GM19240 (cell line): ENCODE data around the gene FECH.
A peak's percentile ranks its signal among the peaks of the same experiment; 100 is the strongest.

Experiments
- DNase-seq: peaks from one replicate; pipeline ENCODE4 v3.0.0; 2011; ENCODE audit warnings: low spot score; ENCODE audit not compliant: insufficient read length

The FECH gene

DNA sequence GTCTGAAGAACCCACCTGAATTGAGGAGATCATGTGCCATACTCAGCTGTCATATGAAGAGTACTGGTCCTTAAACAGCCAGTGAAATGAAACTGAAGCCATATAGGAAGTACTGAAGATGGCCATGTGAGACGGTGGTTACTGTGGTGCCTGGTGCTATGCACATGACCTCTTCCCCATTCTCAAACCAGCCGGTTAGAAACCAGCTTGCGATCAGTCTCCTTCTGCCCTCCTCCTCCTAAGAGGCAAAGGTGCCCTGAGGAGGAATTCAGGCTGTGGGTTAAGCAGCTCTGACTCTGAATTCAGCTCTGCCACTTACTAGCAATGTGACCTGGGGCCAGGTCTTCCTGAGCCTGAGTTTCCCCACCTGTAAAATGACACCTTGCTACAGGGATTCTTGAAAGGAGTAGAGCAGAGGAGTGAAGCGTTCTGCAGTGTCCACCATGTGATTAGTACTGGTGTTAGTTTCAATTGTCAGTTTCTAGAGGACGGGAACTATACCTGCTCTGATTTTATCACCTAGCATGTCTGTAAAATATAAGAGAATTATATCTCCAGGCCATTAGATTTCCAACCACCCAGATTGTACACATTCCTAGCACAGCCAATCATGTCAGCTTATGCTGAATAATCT lies 5.1 kb downstream of the FECH start:
- peak; percentile 20 for DNase-seq

GRCh38 chr18:57579934-57580333 lies 6.6 kb downstream of the FECH start:
- no peak for DNase-seq

DNA sequence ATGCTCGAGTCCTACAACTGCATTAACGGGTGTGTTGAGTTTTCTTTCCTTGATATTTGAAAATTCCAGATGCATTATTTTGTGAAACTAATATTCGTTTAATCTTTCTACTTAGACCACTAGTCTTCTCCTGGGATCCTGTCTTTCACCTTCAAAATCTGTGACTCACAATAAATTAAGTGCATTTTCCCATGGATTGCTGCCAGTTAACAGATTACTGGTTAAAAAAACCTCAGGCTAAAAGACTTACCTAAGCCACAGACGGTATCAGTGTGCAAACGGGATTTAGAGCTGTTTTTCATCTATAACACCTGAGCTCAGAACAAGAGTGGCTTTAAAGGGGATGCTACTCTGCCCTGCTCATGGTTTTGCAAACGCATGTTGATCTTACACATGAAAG lies 10.2 kb downstream of the FECH start:
- DNase-seq: no peak

DNA sequence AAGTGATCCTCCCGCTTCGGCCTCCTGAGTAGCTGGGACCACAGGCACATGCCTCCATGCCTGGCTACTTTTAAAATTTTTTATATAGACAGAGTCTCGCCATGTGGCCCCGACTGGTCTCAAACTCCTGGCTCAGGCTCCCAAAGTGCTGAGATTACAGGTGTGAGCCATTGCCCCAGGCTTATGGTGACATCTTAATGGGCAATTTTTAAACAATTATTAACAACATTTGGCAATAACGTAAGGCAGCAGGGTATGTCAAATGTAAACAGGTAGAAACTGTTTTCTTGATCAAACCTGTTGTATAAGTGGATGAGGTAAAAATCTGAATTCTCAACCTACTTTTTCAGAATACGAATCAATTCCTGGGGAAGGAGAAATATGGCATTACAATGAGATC lies 11.0 kb downstream of the FECH start:
- no peak for DNase-seq

- no peak for DNase-seq
These were observed 11.6 kb downstream of the FECH start for GRCh38 chr18:57574866-57575265.

- no peak for DNase-seq
These were observed 16.3 kb downstream of the FECH start for GRCh38 chr18:57570162-57570561.

GRCh38 chr18:57569133-57569532 lies 17.4 kb downstream of the FECH start:
- no peak for DNase-seq

DNA sequence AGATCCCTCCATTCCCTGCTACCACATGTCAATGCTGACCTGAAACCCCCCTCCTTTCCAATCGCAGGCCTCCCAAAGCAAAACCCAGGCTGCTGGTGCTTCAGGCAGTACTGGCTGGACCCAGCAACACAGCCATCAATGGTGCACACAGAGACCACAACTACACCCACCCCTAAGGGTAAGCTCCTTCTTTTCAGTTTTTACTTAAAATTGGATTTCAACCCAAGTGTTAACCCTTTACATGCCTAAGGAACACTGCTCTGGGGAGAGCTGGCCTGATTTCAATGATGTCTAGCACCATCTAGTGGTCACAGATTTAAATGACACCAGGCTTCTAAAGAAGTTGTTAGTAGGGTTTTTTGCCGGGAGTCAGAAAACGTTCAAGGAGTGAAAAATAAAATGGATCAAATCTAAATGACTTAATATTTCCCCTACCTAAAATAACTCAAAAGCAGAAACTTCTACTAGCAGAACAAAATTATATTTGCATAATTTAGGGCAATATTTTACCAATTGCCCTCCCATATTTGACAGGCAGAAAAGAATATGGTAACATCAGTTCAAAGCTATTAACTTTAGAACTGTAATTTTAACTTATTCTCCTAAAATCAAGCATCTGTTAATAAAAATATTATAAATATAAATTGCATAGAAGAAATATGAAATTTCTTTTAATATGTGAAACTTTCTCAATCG lies 24.6 kb downstream of the FECH start:
- DNase-seq: peak; percentile 58

DNA sequence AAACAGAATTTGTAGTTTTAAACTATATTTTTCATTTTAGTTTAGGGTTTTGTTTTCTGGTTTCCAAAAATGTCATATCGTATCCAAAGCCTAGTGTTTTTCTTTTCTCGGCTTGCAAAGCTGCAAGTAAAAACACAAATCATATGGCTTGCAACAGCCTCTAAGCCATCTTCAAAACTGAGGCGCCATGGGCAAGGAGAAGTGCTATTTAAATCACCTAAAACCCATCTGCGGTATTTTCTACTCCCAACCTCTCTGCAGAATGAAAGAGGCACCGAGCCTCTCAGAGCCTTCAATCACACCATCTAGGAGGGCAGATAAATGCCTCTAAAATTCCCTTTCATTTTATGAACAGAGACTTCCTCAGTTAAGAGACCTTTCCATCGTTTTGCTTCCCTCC lies 25.2 kb downstream of the FECH start:
- no peak for DNase-seq

- no peak for DNase-seq
These were observed 27.2 kb downstream of the FECH start for GRCh38 chr18:57559314-57559713.

DNA sequence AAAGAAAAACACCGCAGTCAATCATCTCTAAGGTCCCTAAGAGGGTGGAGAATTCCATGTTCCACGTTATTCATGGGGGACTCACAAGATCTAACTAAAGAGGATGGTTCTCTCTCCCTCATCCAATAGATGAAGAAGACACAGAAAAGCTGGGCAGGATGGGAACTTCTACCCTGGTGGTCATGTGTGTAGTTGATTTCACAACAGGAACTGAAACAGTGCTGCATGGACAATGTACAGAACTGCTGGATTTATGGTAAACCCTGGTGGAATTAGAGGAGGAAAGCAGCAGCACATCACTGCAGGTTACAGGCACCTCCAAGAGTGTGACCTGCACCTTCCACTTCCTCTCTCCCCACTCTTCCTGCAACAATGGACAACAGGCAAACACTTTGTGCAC lies 31.4 kb downstream of the FECH start:
- no peak for DNase-seq

DNA sequence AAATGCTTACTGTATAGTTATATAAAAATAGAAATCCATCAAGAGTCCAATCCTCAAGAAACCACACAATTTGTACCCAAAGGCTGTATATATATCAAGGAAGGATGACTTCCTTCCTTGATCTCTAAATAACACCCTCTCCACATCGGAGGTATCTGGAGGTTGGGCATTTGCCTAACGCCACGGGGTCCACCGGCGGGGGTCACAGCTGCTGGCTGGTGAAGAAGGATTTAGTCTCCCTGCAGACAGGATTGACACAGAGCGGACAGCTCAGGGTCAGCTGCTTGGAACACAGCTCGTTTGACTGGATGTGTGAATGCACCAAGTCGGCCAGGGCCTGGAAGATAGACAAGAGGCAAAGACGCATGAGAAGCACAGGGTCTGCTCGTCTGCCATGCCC lies 36.0 kb downstream of the FECH start:
- DNase-seq: no peak

DNA sequence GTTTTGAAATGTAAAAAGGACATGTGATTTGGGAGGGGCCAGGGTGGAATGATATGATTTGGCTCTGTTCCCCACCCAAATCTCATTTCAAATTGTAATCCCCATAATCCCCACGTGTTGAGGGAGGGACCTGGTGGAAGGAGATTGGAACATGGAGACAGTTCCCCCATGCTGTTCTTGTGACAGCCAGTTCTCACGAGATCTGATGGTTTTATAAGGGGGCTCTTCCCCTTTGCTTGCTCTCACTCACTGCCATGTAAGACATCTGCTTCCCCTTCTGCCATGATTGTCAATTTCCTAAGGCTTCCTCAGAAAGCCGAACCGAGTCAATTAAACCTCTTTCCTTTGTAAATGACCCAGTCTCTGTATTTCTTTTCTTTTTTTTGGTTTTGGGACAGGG lies 39.2 kb downstream of the FECH start:
- DNase-seq: no peak

DNA sequence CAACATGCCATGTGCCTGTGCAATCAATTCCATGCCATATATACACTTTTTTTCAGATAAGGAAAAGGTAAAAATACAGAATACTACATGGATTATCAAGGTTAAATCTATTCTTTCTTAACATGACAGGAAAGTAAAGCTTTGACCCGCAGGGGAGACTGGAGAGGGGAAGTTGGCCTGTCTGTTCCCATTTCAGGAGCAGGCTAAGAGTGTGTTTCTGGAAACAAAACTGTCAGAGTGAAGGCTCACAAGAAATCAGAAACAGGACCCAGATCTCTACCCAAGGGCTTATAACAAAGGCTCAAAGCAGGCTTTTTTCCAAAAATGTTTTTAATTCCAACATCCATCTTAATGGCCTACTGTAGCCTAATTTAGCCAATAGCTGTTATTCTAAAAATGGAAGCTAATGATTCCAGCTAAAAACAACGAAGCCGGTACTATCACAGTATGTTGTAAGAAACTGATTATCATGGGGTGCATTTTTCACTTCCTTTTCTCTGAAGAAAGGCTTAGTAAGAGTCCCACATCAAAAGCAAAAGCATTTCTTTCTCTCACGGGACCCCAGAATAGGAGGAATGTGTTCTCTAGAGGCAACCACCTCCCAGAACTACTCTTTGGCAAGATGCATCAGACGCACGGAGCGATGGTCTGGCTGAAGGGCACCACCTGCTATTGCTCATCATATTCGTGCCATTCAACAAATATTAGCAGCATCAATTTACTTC lies 41.4 kb downstream of the FECH start:
- DNase-seq: no peak

GRCh38 chr18:57543560-57543959 lies 42.9 kb downstream of the FECH start:
- DNase-seq: no peak

GRCh38 chr18:57542812-57543427 lies 43.6 kb downstream of the FECH start:
- DNase-seq: no peak

DNA sequence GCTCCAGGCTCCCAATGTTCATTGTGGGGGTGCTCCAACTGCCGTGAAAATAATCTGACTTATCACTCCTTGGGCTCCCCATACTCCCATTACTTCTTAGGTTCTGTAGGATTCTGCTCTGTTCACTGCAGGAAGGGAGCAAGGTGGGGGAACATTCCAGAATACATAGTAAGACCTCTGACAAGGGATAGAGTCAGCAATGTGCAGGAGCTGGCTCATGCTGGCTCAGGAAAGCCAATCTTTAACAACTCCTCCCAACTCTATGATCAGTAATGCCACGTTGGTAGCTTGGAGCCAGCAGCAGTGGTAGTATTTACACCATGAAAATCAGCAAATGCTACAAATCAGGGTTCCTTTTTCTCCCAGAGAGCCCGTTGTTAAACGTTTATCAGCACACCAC lies 44.4 kb downstream of the FECH start:
- DNase-seq: no peak

- DNase-seq: no peak
These were observed 46.8 kb downstream of the FECH start for GRCh38 chr18:57539702-57540101.

DNA sequence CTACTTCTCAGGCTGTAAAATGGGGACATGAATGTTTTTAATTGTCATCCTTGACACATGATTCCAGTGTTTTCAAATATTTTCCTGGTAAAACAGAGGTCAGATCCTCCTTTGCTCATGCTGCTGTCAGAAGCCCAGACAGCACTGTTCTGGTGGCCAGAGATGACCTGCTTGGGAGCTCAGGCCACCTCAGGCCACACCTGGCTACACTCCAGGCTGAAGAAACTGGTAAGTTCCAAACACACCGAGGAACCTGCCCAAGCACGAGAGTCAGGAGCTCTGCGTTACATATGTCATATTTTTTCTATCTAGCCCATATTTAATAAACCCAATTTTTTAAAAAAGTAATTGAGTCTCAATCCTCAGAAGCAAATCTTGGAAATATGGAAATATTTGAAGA lies 47.9 kb downstream of the FECH start:
- DNase-seq: no peak

- no peak for DNase-seq
These were observed 52.0 kb downstream of the FECH start for GRCh38 chr18:57534511-57534909.

DNA sequence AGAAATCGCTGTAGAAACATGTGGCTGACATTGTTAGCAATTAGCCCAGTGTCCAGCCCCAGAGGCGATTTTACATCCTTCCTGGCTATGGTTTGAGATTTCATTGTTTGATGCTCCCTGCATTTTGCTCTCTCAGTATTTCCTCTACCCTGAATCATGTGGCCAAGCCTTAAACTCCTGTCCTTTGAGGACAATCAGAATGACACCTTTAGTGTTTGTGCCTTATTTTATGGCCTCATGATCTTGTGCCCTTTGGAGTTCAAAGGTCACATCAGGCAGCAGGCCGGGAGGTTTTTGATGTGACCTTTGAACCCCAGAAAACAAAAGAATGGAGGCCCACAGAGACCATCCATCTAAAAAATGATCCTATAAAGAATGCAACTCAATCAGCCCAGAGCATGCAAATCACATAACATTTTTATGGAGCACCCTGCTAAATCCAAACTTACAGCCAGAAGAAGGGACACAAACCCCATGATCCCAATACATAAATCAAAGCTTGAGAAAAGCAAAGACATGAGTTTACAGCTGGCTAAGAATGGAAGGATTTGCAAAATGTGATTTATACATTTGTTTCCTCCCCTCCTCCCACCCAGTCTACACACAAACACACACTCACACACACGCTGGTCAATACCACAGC lies 52.5 kb downstream of the FECH start:
- no peak for DNase-seq
